Measurements from ENCODE around the gene ATP6V1A. TPM values are rescaled to one million over a fixed set of nuclear protein-coding genes. Genes with fewer than 3 reads are reported as not detected.
"Not testable (repeated sequence)": the region's sequence is repeated elsewhere in the genome, so short reads cannot be mapped to it uniquely, and the experiment has no call there.

ATP6V1A gene
- total RNA-seq, 2 experiments from 2014 or later, result 37.1 to 39.8 TPM

- H3K27me3 Mint-ChIP-seq (ENCODE audit: low read depth); ATAC-seq; DNase-seq; H3K27ac Mint-ChIP-seq; H3K4me3 Mint-ChIP-seq; H3K4me1 Mint-ChIP-seq (ENCODE audit: low read depth); POLR2A ChIA-PET; H3K9me3 Mint-ChIP-seq (ENCODE audit: insufficient read depth); CTCF ChIA-PET; H3K36me3 Mint-ChIP-seq (ENCODE audit: low read depth): not testable (repeated sequence)
Observed at GRCh38 chr3:113850391-113850790, 103.6 kb downstream of the ATP6V1A start.

DNA sequence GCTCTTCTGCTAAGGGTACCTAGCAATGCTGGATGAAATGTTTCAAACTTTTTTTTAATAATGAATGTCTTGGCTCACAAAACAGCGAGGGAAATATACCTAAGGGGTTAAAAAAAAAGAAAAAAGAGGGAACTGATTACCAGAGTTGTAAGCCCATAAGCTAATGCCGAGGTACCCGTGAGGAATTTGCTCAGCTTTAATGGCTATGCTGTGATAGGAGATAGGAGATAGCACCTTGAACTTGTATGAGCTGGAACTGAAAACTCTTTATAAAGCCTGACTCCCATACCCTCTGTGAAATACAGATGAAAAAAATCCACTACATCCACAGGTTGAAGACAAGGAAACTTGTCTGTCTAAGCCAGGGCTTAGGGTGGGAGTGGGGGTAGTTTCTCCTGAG lies 105.7 kb downstream of the ATP6V1A start:
- H3K4me1 Mint-ChIP-seq (ENCODE audit: low read depth), result no peaks in the 10 kb centered on the region
- no peak overlapping the region for H3K27ac Mint-ChIP-seq
- ChIA-PET POLR2A (no interaction called here), CTCF (no interaction called here)
- peaks cover 12% of the 10 kb centered on the region for H3K27me3 Mint-ChIP-seq (ENCODE audit: low read depth)
- no peaks in the 10 kb centered on the region for H3K36me3 Mint-ChIP-seq (ENCODE audit: low read depth)
- ATAC-seq, result no peak
- H3K4me3 Mint-ChIP-seq, result no peak overlapping the region
- H3K9me3 Mint-ChIP-seq (ENCODE audit: insufficient read depth), result no peaks in the 10 kb centered on the region
- no peak for DNase-seq

Other genes starting within 250 kb of the ATP6V1A start
- 10 to 100 TPM; 15.3 to 16.6 TPM for gene SPICE1, start 231.9 kb upstream of the ATP6V1A start, total RNA-seq
- gene SIDT1, start 214.5 kb upstream of the ATP6V1A start, total RNA-seq, result 10 to 100 TPM; 34.8 to 35.0 TPM
- 10 to 100 TPM; 16.3 to 18.0 TPM for gene USF3, start 50.4 kb upstream of the ATP6V1A start, total RNA-seq
- 100 to 1,000 TPM; 108 to 116 TPM for gene NAA50, start 786 bp upstream of the ATP6V1A start, total RNA-seq
- 1 to 10 TPM in 1 of 2 experiments, under 1 TPM in 1; 0.70 to 1.1 TPM for gene GRAMD1C, start 91.8 kb downstream of the ATP6V1A start, total RNA-seq
- gene ZDHHC23, start 201.0 kb downstream of the ATP6V1A start, total RNA-seq, result 1 to 10 TPM; 1.8 to 2.1 TPM

Measured in activated CD8-positive, alpha-beta T cell treated with anti-CD3 and anti-CD28 coated beads, Interleukin-2, amount 10 ng/mL, durations not matched to agents 7 days and 5 days (primary cell).